ENCODE results near the gene COL28A1.

- TF ChIP-seq CTCF (IDR thresholded peaks at IDR 0.05; ENCODE audit: low read depth, low read length) (no peak), POLR2A (IDR thresholded peaks at IDR 0.05; ENCODE audit: extremely low read depth, insufficient read length) (no peak)
These were observed 29.5 kb upstream of the COL28A1 start for GRCh38 chr7:7565018-7565680.
